SW 1271 (cell line): Measurements from ENCODE around the gene PCLO.
"Not testable (repeated sequence)": the region's sequence is repeated elsewhere in the genome, so short reads cannot be mapped to it uniquely, and the experiment has no call there.

Experiments used
- DNase-seq, 2 experiments: peaks; one replicate each; lab custom pipeline; 2025; lab: John Stamatoyannopoulos, UW

Gene PCLO

DNA sequence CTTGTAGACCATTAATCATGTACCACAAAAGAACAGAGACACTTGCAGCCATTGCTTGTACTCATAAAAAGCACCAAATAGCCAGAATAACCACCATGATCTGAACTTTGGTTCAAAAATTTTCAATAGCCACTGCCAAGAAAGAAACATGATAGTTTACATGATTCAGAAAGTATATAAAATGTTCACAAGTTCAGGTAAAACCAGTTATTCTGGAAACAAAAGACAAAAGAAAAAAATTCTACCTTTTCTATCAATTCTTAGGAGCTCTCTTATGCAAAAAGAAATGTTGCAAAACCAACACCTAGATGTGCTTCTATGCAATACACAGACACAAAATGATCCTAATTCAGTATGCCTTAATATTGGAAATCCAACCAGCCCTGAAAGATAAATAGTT lies 108.7 kb downstream of the PCLO start:
- no peak for DNase-seq

DNA sequence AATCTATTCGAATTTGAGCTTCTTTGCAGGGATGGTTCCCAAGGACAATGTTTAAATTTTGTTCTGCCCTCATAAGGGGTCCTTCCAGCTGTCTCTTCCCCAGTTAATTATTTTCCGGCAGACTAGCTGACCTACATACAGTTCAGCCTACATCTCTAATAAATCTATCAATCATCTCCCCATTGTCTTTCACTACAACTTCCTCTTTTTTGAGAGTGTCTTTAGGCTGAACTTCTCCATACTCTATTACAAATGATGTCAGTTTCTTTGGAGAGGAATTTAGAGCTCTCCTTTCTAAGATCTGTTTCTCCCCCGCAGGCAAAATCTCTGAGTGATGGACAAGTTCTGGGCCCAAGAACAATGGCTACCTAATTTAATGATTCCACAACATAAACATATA lies 122.2 kb downstream of the PCLO start:
- no peak for DNase-seq

GRCh38 chr7:83038787-83039186 lies 123.9 kb downstream of the PCLO start:
- no peak for DNase-seq

DNA sequence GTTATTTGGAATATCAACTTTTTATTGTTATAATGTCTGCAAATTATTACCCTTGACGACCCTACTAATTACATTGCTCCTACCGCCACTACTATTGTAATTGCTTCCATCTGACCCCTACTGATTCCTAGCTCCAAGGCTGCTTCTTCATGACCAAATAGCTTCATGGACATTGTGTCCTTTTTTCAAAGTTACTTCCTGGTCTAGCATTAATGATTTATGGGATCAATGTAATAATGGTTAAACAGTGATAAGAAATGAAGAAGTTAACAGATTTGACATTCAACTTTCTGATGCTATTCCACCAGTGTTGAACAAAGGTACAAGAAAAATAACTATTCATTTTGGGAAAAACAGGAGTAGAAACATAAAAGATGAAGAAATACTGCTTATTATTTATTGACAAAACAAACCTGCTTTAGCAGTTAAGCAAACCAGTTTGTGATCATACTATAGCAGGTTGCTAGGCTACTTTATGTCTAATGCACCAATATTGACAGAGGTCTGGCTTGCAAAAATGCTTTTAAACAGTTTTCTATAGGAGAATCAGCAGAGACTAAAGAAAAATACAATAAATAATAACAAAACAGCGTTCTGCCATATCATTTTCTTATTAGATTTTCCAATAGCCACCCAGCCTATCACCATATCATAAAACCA lies 125.8 kb downstream of the PCLO start:
- no peak for DNase-seq

DNA sequence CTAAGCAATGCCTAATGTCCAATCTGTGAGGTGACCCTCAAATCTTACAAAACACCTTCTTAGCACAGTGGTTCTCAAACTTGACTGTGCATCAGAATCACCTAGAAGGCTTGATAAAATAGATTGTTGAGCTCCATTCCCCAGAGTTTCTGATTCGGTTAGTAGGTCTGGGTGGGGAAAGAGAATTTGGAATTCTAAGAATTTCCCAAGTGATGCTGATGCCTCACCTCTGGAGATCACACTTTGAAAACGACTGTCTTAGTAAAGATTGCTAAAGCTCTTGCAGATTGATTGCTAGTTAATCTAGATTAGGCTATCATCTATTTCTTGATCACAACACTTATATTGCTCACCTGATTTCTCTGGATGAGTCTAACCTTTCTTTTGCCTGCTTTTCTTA lies 126.6 kb downstream of the PCLO start:
- no peak for DNase-seq

GRCh38 chr7:83032195-83032594 lies 130.5 kb downstream of the PCLO start:
- DNase-seq: no peak

DNA sequence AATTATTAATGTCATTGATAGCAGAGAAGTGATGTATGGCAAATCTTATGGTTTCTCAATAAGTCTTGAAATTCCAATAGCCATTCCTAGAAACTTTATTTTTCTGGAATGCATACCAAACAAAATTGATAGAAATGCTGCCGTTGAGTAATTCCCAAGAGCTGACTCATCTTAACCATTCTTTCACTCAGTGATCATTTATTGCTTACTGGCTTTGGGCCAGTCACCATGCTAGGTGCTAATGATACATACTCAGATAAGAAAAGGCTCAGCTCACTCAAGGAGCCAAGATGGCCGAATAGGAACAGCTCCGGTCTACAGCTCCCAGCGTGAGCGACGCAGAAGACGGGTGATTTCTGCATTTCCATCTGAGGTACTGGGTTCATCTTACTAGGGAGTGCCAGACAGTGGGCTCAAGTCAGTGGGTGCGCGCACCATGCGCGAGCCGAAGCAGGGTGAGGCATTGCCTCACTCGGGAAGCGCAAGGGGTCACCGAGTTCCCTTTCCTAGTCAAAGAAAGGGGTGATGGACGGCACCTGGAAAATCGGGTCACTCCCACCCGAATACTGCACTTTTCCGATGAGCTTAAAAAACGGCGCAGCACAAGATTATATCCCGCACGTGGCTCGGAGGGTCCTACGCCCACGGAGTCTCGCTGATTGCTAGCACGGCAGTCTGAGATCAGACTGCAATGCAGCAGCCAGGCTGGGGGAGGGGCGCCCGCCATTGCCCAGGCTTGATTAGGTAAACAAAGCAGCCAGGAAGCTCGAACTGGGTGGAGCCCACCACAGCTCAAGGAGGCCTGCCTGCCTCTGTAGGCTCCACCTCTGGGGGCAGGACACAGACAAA lies 138.6 kb downstream of the PCLO start:
- not testable (repeated sequence) for DNase-seq

DNA sequence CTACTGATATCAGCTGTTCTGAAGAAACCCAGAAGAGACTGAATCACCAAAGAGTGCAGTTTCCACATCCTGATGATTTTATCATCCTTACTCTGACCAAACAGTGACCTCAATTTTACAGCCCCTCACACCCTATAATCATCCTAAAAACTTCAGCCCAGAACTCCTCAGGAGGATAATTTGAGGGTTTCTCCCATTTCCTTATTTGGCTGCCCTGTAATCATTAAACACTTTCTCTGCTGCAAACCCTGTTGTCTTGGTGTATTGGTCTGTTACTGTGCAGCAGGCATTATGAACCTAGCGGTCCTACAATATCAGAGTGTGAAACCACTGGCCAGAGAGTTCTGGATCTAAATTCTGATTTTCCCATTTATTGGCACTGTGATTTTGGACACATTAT lies 141.7 kb downstream of the PCLO start:
- DNase-seq: no peak

DNA sequence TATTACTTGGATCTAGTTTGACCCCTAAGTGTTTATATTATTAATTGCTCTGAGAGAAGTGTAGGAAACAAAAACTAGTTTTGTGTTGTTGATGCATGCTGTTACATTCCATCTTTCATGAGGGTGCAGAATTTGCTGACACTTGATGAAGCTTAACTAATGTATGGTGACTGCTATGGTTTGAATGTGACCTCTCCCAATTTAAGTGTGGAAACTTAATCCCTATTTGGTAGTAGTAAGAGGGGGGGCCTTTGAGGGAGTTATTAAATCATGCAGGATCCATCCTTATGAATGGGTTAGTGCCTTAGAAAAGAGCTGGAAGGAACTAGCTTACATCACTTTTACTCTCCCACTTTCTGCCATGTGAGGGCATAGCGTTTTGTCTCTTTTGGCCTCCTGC lies 142.5 kb downstream of the PCLO start:
- DNase-seq: no peak

DNA sequence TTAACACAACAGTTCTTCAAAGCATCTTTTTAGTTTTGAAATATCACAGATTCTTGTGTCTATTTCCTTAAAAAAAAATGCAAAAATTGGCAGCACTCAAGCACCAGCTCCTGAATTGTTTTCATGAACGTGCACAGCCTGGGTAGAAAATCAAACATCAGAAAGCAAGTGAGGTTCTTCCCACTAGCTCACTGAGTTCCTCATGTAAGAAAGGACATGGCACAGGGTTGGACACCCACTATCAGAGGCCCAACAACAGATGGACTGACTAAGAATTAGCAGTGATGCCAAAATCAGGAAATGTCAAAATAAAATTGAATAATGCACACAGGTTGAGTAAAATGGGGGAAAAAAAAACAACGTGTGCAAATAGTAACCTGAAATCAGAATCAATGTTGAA lies 146.8 kb downstream of the PCLO start:
- DNase-seq: no peak

DNA sequence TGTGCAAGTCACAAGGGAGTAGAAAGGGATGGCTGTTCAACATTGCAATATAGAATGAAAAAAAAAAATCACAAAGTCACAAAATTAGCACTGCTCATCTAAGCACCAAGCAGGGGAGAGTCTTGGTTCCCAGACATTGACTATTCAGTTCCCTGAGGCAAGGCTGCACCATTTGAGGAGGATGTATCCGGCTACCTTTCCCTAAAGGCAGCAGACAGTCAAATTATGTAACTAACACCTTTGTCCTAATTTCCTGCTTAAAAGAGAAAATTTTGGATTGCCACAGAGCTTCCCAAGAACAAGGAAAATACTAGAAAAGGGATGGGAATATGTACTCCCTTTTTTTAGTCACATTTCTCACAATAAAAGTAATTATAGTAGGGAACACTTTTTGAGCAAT lies 148.1 kb downstream of the PCLO start:
- DNase-seq: no peak

- no peak for DNase-seq
These were observed 150.7 kb downstream of the PCLO start for GRCh38 chr7:83011954-83012353.

- DNase-seq: peak in 1 of 2 experiments; percentile 35
These were observed 157.3 kb downstream of the PCLO start for GRCh38 chr7:83005410-83005809.

GRCh38 chr7:83001362-83002040 lies 161.2 kb downstream of the PCLO start:
- DNase-seq: no peak

DNA sequence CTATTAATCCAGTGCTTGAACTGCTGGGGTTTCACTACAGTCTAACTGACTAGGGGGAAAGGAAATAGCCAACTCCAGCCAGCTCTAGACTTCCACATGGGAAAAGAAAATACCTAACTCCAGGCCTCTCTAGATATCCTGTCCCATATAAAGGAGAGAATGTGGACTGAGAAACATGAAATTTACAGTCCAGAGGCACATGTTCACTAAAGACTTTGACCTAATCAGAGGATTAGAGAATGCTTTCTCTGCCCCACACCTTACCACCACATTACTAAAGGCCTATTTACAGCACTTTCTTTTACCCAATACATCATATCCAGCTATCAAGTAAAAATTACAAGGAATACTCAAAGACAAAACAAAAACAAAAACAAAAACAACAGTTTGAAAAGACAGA lies 164.2 kb downstream of the PCLO start:
- no peak for DNase-seq

- DNase-seq: no peak
These were observed 177.4 kb downstream of the PCLO start for GRCh38 chr7:82985144-82985802.

DNA sequence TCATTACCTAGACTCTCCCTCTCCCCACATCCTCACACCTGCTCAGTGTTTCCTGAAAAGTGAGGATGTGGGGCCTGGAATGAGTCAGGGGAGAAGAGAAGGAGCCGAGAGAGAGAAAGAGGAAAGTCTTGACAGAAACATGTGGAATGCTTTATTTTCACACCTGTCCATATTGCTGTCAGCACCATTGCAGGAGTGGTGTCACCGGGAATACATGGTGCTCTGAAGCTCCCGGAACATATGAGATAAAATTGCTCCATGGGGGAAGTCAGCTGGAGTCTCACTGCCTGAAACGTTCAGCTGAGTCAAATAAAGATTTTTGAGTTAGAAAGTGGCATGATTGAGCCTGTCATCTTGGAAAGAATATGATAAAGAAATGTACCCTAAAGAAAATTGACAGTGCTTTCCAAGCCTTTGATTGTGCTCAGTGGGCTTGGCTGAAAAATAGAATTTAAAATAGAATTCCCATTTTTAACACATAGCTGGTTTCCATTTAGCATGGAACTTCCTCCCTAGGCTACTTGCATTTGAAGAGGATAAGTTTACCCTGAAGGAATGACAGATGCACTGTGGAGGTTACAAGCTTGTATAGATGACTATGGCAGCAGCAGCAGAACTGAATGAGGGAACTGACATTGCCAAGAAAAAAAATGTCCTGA lies 182.4 kb downstream of the PCLO start:
- DNase-seq: no peak

DNA sequence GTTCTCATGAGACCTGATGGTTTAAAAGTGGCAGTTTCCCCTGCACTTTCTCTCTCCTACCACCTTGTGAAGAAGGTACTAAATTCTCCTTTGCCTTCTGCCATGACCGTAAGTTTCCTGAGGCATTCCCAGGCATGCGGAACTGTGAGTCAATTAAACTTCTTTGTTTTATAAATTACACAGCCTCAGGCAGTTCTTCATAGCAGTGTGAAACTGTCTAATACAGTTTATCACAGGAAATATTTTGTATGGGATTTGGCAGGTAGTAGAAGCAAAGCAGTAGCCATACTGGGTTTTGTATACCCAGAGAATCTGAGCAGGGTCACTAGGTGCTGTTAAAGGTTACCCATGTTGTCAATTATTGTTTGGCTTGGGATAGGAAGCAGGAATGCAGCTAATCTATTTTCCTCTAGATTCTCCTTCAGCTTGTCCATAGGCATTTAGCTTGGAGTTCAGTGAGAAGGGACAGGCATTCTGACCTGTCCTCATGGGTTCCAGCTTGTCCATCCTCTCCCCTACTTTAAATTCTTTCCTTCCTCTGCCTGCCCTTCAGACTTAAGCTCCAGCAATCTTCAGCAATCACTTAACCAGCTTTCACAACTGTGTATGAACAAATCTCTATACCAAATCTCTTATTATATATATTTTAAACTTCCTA lies 186.7 kb downstream of the PCLO start:
- no peak for DNase-seq

- DNase-seq: no peak
These were observed 190.5 kb downstream of the PCLO start for GRCh38 chr7:82972135-82972534.

- DNase-seq: no peak
These were observed 197.3 kb downstream of the PCLO start for GRCh38 chr7:82965088-82966036.
